HG02678 (cell line): ENCODE results near the gene TANK.
"Not testable (repeated sequence)": the region's sequence is repeated elsewhere in the genome, so short reads cannot be mapped to it uniquely, and the experiment has no call there.

Experiments used
- ATAC-seq: cut with Tn5 transposase; IDR thresholded peaks from one replicate; pipeline ENCODE4 v1.9.1; 2021; ENCODE audit warnings: mild to moderate bottlenecking, moderate library complexity; ENCODE audit not compliant: unreplicated experiment

TANK gene

GRCh38 chr2:161257123-161257952, 97.1 kb downstream of the TANK start:
- ATAC-seq, result no peak

GRCh38 chr2:161265874-161266273, 105.6 kb downstream of the TANK start:
- ATAC-seq, result no peak

- no peak for ATAC-seq
Observed at GRCh38 chr2:161269111-161269510, 108.9 kb downstream of the TANK start.

GRCh38 chr2:161273038-161273760, 113.0 kb downstream of the TANK start:
- ATAC-seq, result peak; percentile 72

GRCh38 chr2:161278564-161279229, 118.5 kb downstream of the TANK start:
- ATAC-seq, result not testable (repeated sequence)

GRCh38 chr2:161279230-161279815, 119.1 kb downstream of the TANK start:
- ATAC-seq, result not testable (repeated sequence)

- ATAC-seq, result not testable (repeated sequence)
Observed at GRCh38 chr2:161280906-161281323, 120.7 kb downstream of the TANK start.

GRCh38 chr2:161281615-161282310, 121.5 kb downstream of the TANK start:
- not testable (repeated sequence) for ATAC-seq

GRCh38 chr2:161282311-161282644, 122.0 kb downstream of the TANK start:
- not testable (repeated sequence) for ATAC-seq

GRCh38 chr2:161283926-161284325, 123.7 kb downstream of the TANK start:
- no peak for ATAC-seq
